ENCODE measurements around the gene OTULINL. TPM values are rescaled to one million over a fixed set of nuclear protein-coding genes. Genes with fewer than 3 reads are reported as not detected.

Gene OTULINL
- total and polyA plus RNA-seq, 2 of the 8 experiments (the other 6 are each of a cell fraction or from before 2014, with no cell fraction given) = 3.1 to 8.3 TPM

DNA sequence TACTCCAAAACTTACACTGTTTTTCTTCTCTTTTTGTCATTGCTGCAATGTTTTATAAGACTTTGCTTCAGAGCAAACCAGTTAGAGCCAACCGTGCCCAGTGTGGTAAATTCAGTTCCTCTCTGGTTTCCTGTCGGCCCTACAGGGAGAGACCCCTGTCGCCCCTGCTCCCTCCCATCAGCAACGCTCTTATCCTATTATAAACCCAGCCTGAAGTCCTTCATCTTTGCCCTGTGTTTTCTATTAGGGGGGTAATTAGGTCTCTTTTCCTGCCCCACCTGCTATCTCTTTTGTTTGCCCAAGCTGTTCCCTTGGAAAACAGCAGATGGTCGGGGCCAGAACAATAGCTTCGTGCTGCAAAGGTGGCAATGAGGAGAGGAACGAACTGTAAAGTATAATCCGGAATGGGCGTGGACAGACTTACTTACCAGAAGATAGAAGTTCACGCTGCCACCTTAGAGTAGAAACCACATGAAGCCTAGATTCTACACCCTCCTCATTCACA, 21.4 kb upstream of the OTULINL start (continued):
- no peak for TF ChIP-seq RXRA (IDR thresholded peaks at IDR 0.05; ENCODE audit: insufficient read depth, low read depth, low read length)
- TF ChIP-seq, protein P1, sequence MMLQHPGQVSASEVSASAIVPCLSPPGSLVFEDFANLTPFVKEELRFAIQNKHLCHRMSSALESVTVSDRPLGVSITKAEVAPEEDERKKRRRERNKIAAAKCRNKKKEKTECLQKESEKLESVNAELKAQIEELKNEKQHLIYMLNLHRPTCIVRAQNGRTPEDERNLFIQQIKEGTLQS (IDR thresholded peaks at IDR 0.05; ENCODE audit: insufficient read depth, low read depth, low read length) = no peak
- no peak for TF ChIP-seq POU5F1 (IDR thresholded peaks at IDR 0.05; ENCODE audit: low read depth, low read length)
- TF ChIP-seq CHD2 (IDR thresholded peaks at IDR 0.05; ENCODE audit: low read length) = no peak
- TF ChIP-seq HDAC6 (IDR thresholded peaks at IDR 0.05; ENCODE audit: low read depth, low read length) = no peak
- TF ChIP-seq SIN3A (conservative IDR thresholded peaks at IDR 0.05 in 1 of 2, IDR thresholded peaks at IDR 0.05 in 1 of 2; ENCODE audit: low read depth in 1 of 2, low read length in 2 of 2) = no peak

Measured in H1 (cell line).